Astrocyte (in vitro differentiated cells and primary cell): ENCODE measurements around the gene KCTD21.

ENCODE experiments used
- EZH2 ChIP-seq: IDR thresholded peaks from 2 replicates; pipeline ENCODE4 v1.6.1; 2012; ENCODE audit warnings: mild to moderate bottlenecking, low read length, inconsistent platforms; ENCODE audit not compliant: insufficient read depth
- TF ChIP-seq, protein P1 (sequence below): IDR thresholded peaks from 2 replicates; pipeline ENCODE4 v1.5.1; 2011; ENCODE audit warnings: low read depth, mild to moderate bottlenecking, inconsistent platforms, low read length, moderate library complexity; ENCODE audit not compliant: insufficient read depth

GRCh38 chr11:78192911-78193351, 4.5 kb upstream of the KCTD21 start:
- TF ChIP-seq EZH2: no peak
- TF ChIP-seq, protein P1, sequence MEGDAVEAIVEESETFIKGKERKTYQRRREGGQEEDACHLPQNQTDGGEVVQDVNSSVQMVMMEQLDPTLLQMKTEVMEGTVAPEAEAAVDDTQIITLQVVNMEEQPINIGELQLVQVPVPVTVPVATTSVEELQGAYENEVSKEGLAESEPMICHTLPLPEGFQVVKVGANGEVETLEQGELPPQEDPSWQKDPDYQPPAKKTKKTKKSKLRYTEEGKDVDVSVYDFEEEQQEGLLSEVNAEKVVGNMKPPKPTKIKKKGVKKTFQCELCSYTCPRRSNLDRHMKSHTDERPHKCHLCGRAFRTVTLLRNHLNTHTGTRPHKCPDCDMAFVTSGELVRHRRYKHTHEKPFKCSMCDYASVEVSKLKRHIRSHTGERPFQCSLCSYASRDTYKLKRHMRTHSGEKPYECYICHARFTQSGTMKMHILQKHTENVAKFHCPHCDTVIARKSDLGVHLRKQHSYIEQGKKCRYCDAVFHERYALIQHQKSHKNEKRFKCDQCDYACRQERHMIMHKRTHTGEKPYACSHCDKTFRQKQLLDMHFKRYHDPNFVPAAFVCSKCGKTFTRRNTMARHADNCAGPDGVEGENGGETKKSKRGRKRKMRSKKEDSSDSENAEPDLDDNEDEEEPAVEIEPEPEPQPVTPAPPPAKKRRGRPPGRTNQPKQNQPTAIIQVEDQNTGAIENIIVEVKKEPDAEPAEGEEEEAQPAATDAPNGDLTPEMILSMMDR: no peak
